Measurements from ENCODE around the gene SLC25A13. TPM values are rescaled to one million over a fixed set of nuclear protein-coding genes. Genes with fewer than 3 reads are reported as not detected.

Gene SLC25A13
- total and polyA plus RNA-seq, 2 of the 13 experiments (the other 11 are each of a cell fraction or from before 2014, with no cell fraction given), result 36.2 to 84.9 TPM

DNA sequence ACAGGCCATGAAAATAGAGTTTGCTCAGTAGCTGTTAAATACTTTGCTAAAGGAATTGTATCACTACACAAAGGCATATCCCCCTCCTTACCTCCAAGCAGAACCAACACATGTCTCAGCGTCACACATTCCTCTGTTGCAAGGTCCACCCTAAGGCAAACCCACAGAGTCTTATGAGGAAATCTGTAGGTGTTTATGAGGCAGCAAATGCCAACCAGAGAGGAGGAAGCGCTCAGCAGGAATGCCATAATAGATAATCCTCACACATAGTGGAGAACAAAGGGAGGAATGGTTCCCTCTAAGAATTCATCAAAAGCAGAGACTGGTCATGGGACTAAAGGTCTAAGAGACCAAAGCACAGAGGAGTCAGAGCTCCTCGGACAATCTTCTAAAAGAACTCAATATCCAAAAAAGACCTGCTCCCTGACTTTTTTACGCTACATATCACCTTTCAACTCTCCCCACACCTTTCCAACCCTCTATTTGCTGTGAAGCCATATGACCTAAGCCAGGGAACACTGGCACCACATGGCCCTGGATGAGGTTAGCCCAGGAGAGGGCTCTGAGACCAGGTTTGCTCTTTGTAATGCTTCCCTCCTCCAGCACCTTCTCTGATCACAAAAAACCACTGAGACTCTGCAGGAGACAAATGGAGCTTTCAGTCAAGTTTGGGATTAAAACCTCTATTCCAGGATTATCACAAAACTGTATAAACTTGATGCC, 7.3 kb downstream of the SLC25A13 start:
- H3K36me3 ChIP-seq (replicated peaks in 1 of 2; ENCODE audit: control insufficient read depth in 1 of 2, insufficient read depth in 2 of 2, low read length in 2 of 2), result peaks cover 3 to 15% of the 10 kb centered on the region in 2 experiments; a peak in 4 of 5 replicates
- intact Hi-C loops (cut with micrococcal nuclease; ENCODE audit: unreplicated experiment) (no loop called here), in situ Hi-C loops (cut with HindIII; ENCODE audit: extremely low pct_ligation_motif_present, low pct_unique_long_range_greater_than_20kb) (loop anchor here (25.0 kb wide), 1 partner anchor 698 kb away; the partner anchor contains the start of genes DLX5 and DLX6)
- no peak overlapping the region for H3K4me2 ChIP-seq (ENCODE audit: low read depth, low read length)
- POLR2A ChIA-PET, result interaction anchor here (1.3 to 1.5 kb wide), 2 partner anchors 10 to 12 kb away, joined by 4 read pairs; no protein-coding TSS in a partner anchor
- H3K27me3 ChIP-seq (ENCODE audit: control insufficient read depth in 1 of 2, insufficient read depth in 2 of 2, low read length in 2 of 2), result no peaks in the 10 kb centered on the region
- DNase-seq (ENCODE audit: low spot score) (no peak), ATAC-seq (peak; percentile 63), FAIRE-seq (no peak)
- TF ChIP-seq, protein P1, sequence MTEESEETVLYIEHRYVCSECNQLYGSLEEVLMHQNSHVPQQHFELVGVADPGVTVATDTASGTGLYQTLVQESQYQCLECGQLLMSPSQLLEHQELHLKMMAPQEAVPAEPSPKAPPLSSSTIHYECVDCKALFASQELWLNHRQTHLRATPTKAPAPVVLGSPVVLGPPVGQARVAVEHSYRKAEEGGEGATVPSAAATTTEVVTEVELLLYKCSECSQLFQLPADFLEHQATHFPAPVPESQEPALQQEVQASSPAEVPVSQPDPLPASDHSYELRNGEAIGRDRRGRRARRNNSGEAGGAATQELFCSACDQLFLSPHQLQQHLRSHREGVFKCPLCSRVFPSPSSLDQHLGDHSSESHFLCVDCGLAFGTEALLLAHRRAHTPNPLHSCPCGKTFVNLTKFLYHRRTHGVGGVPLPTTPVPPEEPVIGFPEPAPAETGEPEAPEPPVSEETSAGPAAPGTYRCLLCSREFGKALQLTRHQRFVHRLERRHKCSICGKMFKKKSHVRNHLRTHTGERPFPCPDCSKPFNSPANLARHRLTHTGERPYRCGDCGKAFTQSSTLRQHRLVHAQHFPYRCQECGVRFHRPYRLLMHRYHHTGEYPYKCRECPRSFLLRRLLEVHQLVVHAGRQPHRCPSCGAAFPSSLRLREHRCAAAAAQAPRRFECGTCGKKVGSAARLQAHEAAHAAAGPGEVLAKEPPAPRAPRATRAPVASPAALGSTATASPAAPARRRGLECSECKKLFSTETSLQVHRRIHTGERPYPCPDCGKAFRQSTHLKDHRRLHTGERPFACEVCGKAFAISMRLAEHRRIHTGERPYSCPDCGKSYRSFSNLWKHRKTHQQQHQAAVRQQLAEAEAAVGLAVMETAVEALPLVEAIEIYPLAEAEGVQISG (CRISPR knock-in tag; IDR thresholded peaks at IDR 0.05), result no peak
- TF ChIP-seq, protein P2, sequence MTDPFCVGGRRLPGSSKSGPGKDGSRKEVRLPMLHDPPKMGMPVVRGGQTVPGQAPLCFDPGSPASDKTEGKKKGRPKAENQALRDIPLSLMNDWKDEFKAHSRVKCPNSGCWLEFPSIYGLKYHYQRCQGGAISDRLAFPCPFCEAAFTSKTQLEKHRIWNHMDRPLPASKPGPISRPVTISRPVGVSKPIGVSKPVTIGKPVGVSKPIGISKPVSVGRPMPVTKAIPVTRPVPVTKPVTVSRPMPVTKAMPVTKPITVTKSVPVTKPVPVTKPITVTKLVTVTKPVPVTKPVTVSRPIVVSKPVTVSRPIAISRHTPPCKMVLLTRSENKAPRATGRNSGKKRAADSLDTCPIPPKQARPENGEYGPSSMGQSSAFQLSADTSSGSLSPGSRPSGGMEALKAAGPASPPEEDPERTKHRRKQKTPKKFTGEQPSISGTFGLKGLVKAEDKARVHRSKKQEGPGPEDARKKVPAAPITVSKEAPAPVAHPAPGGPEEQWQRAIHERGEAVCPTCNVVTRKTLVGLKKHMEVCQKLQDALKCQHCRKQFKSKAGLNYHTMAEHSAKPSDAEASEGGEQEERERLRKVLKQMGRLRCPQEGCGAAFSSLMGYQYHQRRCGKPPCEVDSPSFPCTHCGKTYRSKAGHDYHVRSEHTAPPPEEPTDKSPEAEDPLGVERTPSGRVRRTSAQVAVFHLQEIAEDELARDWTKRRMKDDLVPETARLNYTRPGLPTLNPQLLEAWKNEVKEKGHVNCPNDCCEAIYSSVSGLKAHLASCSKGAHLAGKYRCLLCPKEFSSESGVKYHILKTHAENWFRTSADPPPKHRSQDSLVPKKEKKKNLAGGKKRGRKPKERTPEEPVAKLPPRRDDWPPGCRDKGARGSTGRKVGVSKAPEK (CRISPR knock-in tag; IDR thresholded peaks at IDR 0.05; ENCODE audit: borderline replicate concordance), result no peak
- peak; percentile 95 for TF ChIP-seq BCL6 (CRISPR knock-in tag; IDR thresholded peaks at IDR 0.05)
- TF ChIP-seq KMT2B (CRISPR knock-in tag; IDR thresholded peaks at IDR 0.05), result no peak
- no peak for TF ChIP-seq ZNF598 (CRISPR knock-in tag; IDR thresholded peaks at IDR 0.05; ENCODE audit: borderline replicate concordance)
- no peak for TF ChIP-seq ZNF205 (CRISPR knock-in tag; IDR thresholded peaks at IDR 0.05)
- TF ChIP-seq SNAPC5 (CRISPR knock-in tag; IDR thresholded peaks at IDR 0.05; ENCODE audit: borderline replicate concordance), result no peak
- TF ChIP-seq MXD1 (CRISPR knock-in tag; IDR thresholded peaks at IDR 0.05), result no peak
- H3K27ac ChIP-seq (ENCODE audit: extremely low read length, insufficient read depth, low read length), result no peak overlapping the region
- H3K4me1 ChIP-seq (ENCODE audit: insufficient read depth, low read length), result peaks cover 89% of the 10 kb centered on the region
- BruUV-seq (replicated peaks), result no TSS peak
- no peak overlapping the region for H2AFZ ChIP-seq (ENCODE audit: low read length)
- WGBS (ENCODE audit: low lambda C conversion rate), result 90% methylated on average over 4 of the region's 4 CpGs
- no peaks in the 10 kb centered on the region for H3K9me3 ChIP-seq (ENCODE audit: low read length)
- CTCF ChIA-PET (ENCODE audit: low intra/inter-chr PET ratio, low total read pairs), result no interaction called here
- H3K9ac ChIP-seq (ENCODE audit: insufficient read depth, low read depth, low read length), result no peak overlapping the region
- peaks cover 59% of the 10 kb centered on the region for H4K20me1 ChIP-seq (ENCODE audit: insufficient read depth, low read length)
- peaks cover 98% of the 10 kb centered on the region for H3K79me2 ChIP-seq (ENCODE audit: insufficient read depth, low read length)
- no peak overlapping the region for H3K4me3 ChIP-seq (replicated peaks in 1 of 3; ENCODE audit: insufficient read depth in 1 of 3, low read depth in 2 of 3, low read length in 3 of 3)
